OCI-LY1 (cell line): ENCODE measurements around the gene YWHAQ.
"Not testable (repeated sequence)": the region's sequence is repeated elsewhere in the genome, so short reads cannot be mapped to it uniquely, and the experiment has no call there.

Source experiments
- CTCF ChIP-seq: fragments of 200-600 bp; sonication (generic), shearing (Covaris generic); IDR thresholded peaks from 2 replicates; pipeline ENCODE4 v1.5.1; 2017; ENCODE audit warnings: mild to moderate bottlenecking, antibody characterized with exemption, low read length, moderate library complexity, mixed read lengths
- EZH2 ChIP-seq: fragments of 200-600 bp; sonication (generic), shearing (Covaris generic); IDR thresholded peaks from 2 replicates; pipeline ENCODE4 v1.8.0; 2017; ENCODE audit warnings: borderline replicate concordance, mixed run types, mild to moderate bottlenecking, antibody characterized with exemption, low read length, moderate library complexity, mixed read lengths

DNA sequence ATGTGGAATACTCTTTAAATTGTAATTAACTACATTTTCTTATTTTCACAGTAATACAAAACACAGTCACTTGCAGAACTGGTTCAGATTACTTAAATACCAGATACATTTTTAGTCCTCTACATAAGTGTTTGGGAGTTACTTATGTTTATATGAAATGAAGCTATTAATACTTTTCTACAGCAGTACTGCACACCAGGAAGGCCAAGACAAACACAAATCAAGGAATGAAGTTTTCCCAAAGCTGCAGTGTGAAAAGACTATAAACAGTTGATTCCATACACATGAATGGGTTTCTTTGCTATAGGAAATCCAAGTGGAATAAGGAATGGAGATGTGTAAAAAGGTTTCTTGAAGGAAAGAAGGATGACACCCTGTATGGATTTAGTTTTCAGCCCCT, 45.9 kb downstream of the YWHAQ start:
- TF ChIP-seq EZH2, CTCF: not testable (repeated sequence)
